Loucy (cell line): ENCODE results near the gene CFAP20DC.

Experiments
- H2AFZ ChIP-seq: fragments of 200-600 bp; sonication (generic); 2 replicates; pipeline ENCODE4 v1.6.0; 2016; ENCODE audit warnings: antibody characterized with exemption, mild to moderate bottlenecking, low read length, moderate library complexity
- H3F3A ChIP-seq: fragments of 200-600 bp; 2 replicates; pipeline ENCODE4 v1.6.0; 2016; ENCODE audit warnings: antibody characterized with exemption, low read depth, mild to moderate bottlenecking
- H3K27me3 ChIP-seq: fragments of 200-600 bp; sonication (generic); 2 replicates; pipeline ENCODE4 v1.6.1; 2014; ENCODE audit warnings: low read length, mild to moderate bottlenecking; ENCODE audit not compliant: insufficient read depth, poor library complexity, severe bottlenecking
- H3K36me3 ChIP-seq: fragments of 200-600 bp; sonication (generic); 2 replicates; pipeline ENCODE4 v1.6.1; 2016; ENCODE audit warnings: low read length; ENCODE audit not compliant: insufficient read depth
- H3K4me1 ChIP-seq: fragments of 200-600 bp; sonication (generic); 2 replicates; pipeline ENCODE4 v1.5.1; 2014; ENCODE audit warnings: low read length, mild to moderate bottlenecking; ENCODE audit not compliant: insufficient read depth, poor library complexity, severe bottlenecking
- H3K4me2 ChIP-seq: fragments of 200-600 bp; sonication (generic); 2 replicates; pipeline ENCODE4 v1.6.0; 2014; ENCODE audit warnings: antibody characterized with exemption, low read length, low read depth, mild to moderate bottlenecking; ENCODE audit not compliant: poor library complexity, severe bottlenecking
- H3K4me3 ChIP-seq: fragments of 200-600 bp; sonication (generic); 2 replicates; pipeline ENCODE4 v1.5.1; 2014; ENCODE audit warnings: low read length, mild to moderate bottlenecking, mixed read lengths; ENCODE audit not compliant: poor library complexity, severe bottlenecking
- H3K79me2 ChIP-seq: fragments of 200-600 bp; sonication (generic); 2 replicates; pipeline ENCODE4 v1.6.1; 2014; ENCODE audit warnings: low read length; ENCODE audit not compliant: insufficient read depth
- H3K9ac ChIP-seq: fragments of 200-600 bp; sonication (generic); 2 replicates; pipeline ENCODE4 v1.6.0; 2014; ENCODE audit warnings: mild to moderate bottlenecking, low read depth, low read length, moderate library complexity; ENCODE audit not compliant: poor library complexity, severe bottlenecking
- H3K9me2 ChIP-seq: fragments of 200-600 bp; sonication (generic); replicated peaks from 2 replicates; pipeline ENCODE4 v1.6.1; 2016; ENCODE audit warnings: low read depth, low read length, mixed read lengths
- H3K9me3 ChIP-seq: fragments of 200-600 bp; sonication (generic); 2 replicates; pipeline ENCODE4 v1.6.1; 2014; ENCODE audit warnings: mild to moderate bottlenecking, antibody characterized with exemption, low read length, low read depth; ENCODE audit not compliant: insufficient read depth
- H4K20me1 ChIP-seq: fragments of 200-600 bp; sonication (generic); 2 replicates; pipeline ENCODE4 v1.6.0; 2014; ENCODE audit warnings: antibody characterized with exemption, low read length, mild to moderate bottlenecking; ENCODE audit not compliant: insufficient read depth, poor library complexity, severe bottlenecking
- CTCF ChIP-seq: fragments of 200-600 bp; sonication (generic); conservative IDR thresholded peaks from 2 replicates; pipeline ENCODE4 v1.5.1; 2014; ENCODE audit warnings: mild to moderate bottlenecking, antibody characterized with exemption, low read length
- EZH2phosphoT487 ChIP-seq: fragments of 200-600 bp; IDR thresholded peaks from 2 replicates; pipeline ENCODE4 v1.6.1; 2018; ENCODE audit warnings: antibody characterized with exemption, mild to moderate bottlenecking, moderate library complexity, borderline replicate concordance

Gene CFAP20DC

GRCh38 chr3:58888087-58888486 lies 161.7 kb downstream of the CFAP20DC start:
- no peak overlapping the region for H3K9ac ChIP-seq
- H4K20me1 ChIP-seq, result no peaks in the 10 kb centered on the region
- no peak for TF ChIP-seq CTCF
- no peak for TF ChIP-seq EZH2phosphoT487

GRCh38 chr3:58884453-58884852 lies 165.4 kb downstream of the CFAP20DC start:
- Histone ChIP-seq H3K4me1 (peaks cover 18% of the 10 kb centered on the region), H3K79me2 (no peaks in the 10 kb centered on the region), H2AFZ (no peak overlapping the region), H3K9me2 (no peaks in the 10 kb centered on the region), H3K4me3 (no peak overlapping the region), H3K27me3 (no peaks in the 10 kb centered on the region), H4K20me1 (no peaks in the 10 kb centered on the region), H3K9me3 (no peaks in the 10 kb centered on the region), H3K9ac (no peak overlapping the region), H3K4me2 (no peak overlapping the region), H3K36me3 (no peaks in the 10 kb centered on the region), H3F3A (no peaks in the 10 kb centered on the region)
- no peak for TF ChIP-seq EZH2phosphoT487
- TF ChIP-seq CTCF, result no peak

More at GRCh38 chr3:58888087-58888486, 161.7 kb downstream of the CFAP20DC start:
- H3F3A ChIP-seq, result no peaks in the 10 kb centered on the region
- no peaks in the 10 kb centered on the region for H3K36me3 ChIP-seq
- H3K9me2 ChIP-seq, result no peaks in the 10 kb centered on the region
- H3K79me2 ChIP-seq, result no peaks in the 10 kb centered on the region
- no peak overlapping the region for H3K4me2 ChIP-seq
- H3K4me1 ChIP-seq, result peaks cover 18% of the 10 kb centered on the region
- H3K27me3 ChIP-seq, result no peaks in the 10 kb centered on the region
- H2AFZ ChIP-seq, result no peak overlapping the region
- no peak overlapping the region for H3K4me3 ChIP-seq
- H3K9me3 ChIP-seq, result no peaks in the 10 kb centered on the region

- no peaks in the 10 kb centered on the region for H3F3A ChIP-seq
- H4K20me1 ChIP-seq, result no peaks in the 10 kb centered on the region
- H3K9me3 ChIP-seq, result no peaks in the 10 kb centered on the region
- no peaks in the 10 kb centered on the region for H3K9me2 ChIP-seq
- no peak overlapping the region for H3K9ac ChIP-seq
- H2AFZ ChIP-seq, result no peak overlapping the region
- no peaks in the 10 kb centered on the region for H3K36me3 ChIP-seq
- H3K27me3 ChIP-seq, result no peaks in the 10 kb centered on the region
- H3K4me1 ChIP-seq, result peaks cover 14% of the 10 kb centered on the region
- no peak for TF ChIP-seq CTCF
- TF ChIP-seq EZH2phosphoT487, result no peak
- H3K4me2 ChIP-seq, result no peak overlapping the region
- no peaks in the 10 kb centered on the region for H3K79me2 ChIP-seq
- no peak overlapping the region for H3K4me3 ChIP-seq
Measured at GRCh38 chr3:58880182-58880581, 169.6 kb downstream of the CFAP20DC start.
